GM19455 (cell line): ENCODE data around the gene SNX30.
A peak's percentile ranks its signal among the peaks of the same experiment; 100 is the strongest.

Experiments used
- ATAC-seq: cut with Tn5 transposase; IDR thresholded peaks from one replicate; pipeline ENCODE4 v1.9.1; 2021; ENCODE audit not compliant: unreplicated experiment

The SNX30 gene

DNA sequence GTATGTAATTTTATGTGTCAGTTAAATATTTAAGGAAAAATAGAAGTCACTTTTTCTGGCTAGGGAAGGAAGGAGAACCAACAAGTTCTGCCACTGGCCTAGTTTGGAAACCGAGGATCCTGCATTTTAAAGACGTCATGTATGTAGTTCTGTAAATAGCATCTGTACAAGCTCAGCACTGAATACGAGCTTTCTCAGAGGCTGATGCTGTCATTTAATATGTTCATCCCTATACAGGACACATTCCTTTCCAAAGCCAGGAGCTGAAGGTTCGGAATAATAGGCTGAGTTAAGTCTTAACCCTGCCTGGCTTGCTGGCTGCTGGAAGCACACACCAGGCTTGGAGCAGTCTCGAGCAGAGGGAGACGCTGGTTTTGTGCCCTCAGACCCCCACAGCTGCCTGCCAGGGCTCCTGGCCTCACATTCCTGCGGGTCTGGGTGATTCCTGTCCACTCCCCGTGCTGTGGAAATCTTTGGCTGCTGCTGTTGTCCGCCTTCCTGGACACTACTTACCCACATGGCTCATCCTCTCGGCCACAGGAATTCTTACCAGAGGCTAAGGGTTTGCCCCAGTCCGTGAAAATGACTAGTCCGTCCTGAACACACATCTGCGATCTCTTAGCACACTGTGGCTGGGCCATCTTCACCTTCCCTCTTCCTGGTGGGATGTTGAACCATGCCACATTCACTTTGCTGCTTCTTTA, 103.5 kb downstream of the SNX30 start:
- no peak for ATAC-seq

- no peak for ATAC-seq
Measured at GRCh38 chr9:112854657-112855056, 104.1 kb downstream of the SNX30 start.

DNA sequence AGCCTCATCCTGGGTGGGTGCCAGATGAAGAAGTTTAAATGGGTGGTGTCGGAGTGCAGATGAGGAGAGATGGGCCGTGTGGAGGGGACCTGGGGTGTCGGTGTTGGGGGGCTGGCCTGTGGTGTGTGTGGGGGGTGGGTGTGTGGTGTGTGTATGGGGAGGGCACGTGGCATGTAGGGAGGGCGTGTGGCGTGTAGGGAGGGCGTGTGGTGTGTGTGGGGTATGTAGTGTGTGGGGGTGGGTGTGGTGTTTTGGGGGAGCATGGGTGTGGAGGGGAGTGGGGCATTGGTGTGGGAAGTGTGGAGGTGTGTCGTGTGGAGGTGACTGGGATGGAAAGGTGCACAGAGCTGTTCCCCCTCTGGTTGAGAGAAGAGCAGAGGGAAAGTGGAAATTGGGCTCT, 105.6 kb downstream of the SNX30 start:
- ATAC-seq: no peak

DNA sequence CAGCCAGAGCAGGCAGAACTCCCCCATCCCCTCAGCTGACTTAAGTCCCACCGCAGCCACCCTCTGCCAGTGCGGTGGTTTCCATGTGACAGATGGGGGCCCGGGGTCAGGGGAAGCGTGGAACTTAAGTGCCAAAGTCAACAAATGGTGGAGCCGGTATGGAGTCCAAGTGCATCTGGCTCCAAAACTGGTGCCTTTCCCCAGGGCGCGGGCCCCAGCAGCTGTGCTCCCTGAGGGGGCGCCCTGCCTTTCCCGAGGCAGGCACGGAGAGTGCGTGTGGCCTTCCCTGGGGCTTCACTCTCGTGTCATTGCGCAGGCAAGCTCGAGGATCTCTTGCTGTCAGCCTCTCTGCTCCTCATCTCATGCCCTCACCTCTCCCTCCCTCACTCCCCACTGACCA, 106.3 kb downstream of the SNX30 start:
- no peak for ATAC-seq

DNA sequence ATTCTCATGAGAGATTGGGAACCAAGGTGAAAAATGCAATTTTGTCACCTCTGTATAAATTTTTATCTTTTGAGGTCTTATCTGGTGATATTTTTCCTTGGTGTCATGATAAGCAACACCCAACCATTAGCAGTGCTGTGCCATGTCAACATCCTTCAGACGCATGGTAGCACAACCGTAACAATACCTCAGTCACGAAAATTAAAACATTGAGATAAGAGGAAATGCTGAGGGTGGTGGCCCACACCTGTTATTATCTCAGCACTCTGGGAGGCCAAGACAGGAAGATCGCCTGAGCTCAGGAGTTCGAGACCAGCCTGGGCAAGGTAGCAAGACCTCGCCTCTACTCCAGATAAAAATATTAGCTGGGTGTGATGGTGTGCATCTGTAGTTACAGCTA, 107.4 kb downstream of the SNX30 start:
- ATAC-seq: no peak

GRCh38 chr9:112858625-112859147, 108.1 kb downstream of the SNX30 start:
- peak; percentile 67 for ATAC-seq

GRCh38 chr9:112860451-112860850, 109.9 kb downstream of the SNX30 start:
- ATAC-seq: no peak

GRCh38 chr9:112861155-112861554, 110.6 kb downstream of the SNX30 start:
- no peak for ATAC-seq

- no peak for ATAC-seq
Measured at GRCh38 chr9:112861638-112862555, 111.3 kb downstream of the SNX30 start.

DNA sequence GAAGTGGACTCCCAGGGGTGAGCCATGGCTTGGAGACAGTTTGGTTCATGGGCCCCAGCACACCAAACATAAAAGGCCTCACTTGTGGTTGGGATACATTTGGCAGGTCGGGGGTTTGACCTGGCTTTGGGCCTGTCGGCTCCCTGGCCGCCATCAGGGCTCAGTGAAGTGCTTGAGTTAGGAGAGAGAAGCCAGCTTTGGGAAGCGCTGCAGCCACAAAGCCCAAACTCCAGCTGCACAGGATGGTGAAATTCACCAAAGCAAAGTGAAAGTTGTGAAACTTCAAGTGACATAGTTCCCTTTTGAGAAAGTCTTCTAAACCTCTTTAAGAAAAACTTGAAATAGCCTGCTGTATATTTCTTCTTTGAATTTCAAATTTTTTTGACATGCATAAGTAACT, 112.7 kb downstream of the SNX30 start:
- no peak for ATAC-seq

DNA sequence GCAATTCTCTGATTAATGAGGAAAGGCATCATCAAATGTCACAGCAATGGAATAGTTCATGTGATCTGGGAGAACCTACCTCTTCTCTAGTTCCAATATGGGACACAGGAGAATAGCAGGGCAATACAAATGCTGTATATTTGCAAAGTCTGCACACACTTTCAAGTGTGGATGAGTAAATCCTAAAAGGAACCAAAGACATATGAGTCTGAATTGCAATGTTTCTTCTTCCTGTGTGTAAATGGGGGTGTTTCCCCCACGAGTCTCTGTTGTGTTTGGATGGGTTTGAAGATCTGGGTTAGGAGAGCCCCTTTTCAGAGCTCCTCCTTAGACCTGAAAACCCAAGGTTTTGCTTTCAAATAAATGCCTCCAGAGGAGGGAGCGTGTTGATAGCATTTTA, 113.2 kb downstream of the SNX30 start:
- no peak for ATAC-seq

- no peak for ATAC-seq
Measured at GRCh38 chr9:112864403-112864802, 113.8 kb downstream of the SNX30 start.

DNA sequence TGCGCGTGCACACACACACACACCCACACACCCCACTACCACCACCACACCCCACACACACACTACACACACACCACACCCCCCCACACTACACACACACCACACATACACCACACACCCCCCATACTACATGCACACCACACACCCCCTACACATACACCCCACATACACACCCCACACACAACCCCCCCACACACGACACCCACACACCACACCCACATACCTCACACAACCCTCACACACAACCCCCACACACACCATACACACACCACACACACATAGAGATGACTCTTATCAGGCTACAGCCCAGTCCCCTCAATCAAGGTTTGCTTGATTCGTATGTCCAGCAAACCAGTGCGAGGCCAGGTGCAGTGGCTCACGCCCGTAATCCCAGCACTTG, 114.4 kb downstream of the SNX30 start:
- no peak for ATAC-seq

DNA sequence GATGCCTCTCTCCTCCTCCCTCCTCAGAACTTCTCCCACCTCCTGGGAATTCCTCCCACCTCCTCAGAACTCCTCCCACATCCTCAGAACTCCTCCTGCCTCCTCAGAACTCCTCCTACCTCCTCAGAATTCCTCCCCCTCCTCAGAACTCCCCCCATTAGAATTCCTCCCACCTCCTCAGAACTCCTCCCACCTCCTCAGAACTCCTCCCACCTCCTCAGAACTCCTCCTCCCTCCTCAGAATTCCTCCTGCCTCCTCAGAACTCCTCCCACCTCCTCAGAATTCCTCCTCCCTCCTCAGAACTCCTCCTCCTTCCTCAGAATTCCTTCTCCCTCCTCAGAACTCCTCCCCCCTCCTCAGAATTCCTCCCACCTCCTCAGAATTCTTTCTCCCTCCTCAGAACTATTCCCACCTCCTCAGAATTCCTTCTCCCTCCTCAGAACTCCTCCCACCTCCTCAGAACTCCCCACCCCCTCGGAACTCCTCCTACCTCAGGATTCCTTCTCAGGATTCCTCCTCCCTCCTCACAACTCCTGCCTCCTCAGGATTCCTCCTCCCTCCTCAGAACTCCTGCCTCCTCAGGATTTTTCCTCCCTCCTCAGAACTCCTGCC, 116.2 kb downstream of the SNX30 start:
- no peak for ATAC-seq

- ATAC-seq: no peak
Measured at GRCh38 chr9:112867275-112867991, 116.9 kb downstream of the SNX30 start.

- no peak for ATAC-seq
Measured at GRCh38 chr9:112868461-112868860, 117.9 kb downstream of the SNX30 start.

- ATAC-seq: no peak
Measured at GRCh38 chr9:112869041-112869529, 118.5 kb downstream of the SNX30 start.

GRCh38 chr9:112869917-112870316, 119.4 kb downstream of the SNX30 start:
- ATAC-seq: no peak

DNA sequence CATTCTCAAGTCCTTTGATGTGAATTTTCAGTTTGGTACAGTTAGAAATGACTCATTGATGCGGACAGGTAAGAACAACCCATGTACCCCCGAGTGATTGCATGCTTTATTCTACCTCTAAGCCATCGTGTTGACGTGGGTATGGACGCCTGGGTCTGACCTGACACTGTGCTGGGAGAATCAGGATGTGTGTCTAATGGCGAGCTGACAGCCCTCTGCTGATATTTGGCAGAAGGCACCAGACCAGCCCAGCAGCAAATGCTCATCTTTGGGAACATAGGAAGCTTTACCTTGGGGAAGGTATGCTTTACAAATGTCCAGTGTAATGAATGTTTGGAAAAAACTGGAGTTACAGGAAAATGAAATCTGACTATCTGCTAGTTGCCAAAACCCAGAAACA, 120.0 kb downstream of the SNX30 start:
- ATAC-seq: no peak

DNA sequence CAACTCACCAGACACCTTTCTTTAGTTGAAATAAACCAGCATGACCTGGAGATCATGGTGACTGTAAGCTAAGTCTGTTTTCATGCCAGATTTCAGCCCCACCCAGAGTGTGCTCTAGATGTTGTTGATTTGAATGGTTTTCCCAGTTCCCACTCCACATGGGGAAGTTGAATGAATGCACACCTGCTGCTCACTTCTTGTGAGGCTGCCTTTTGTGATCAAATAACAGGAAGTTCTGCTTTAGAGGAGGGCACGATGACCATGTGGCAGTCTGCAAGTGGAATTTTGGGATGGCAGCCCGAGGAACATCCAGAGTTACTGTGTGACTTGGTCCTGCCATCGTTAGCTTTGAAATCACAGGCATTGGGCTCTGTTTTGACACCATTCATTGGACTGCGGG, 121.5 kb downstream of the SNX30 start:
- ATAC-seq: no peak
